ENCODE data around the gene TBK1. TPM values are rescaled to one million over a fixed set of nuclear protein-coding genes. Genes with fewer than 3 reads are reported as not detected.

The TBK1 gene
- total RNA-seq, 3 donors from 2014 or later (not counting 1 experiment from before 2014, with no cell fraction given), result 48.4 to 57.1 (median 48.8) TPM

- no peaks in the 10 kb centered on the region for H3K27me3 Mint-ChIP-seq (ENCODE audit: low read depth in 2 of 2)
- TF ChIP-seq CTCF (IDR thresholded peaks at IDR 0.05), result no peak
- no peak overlapping the region for H3K4me3 Mint-ChIP-seq
- Histone ChIP-seq H3K27me3 (ENCODE audit: control insufficient read depth, insufficient read depth, low read length) (no peaks in the 10 kb centered on the region), H3K9me3 (ENCODE audit: control insufficient read depth, insufficient read depth, low read length) (no peaks in the 10 kb centered on the region), H3K4me1 (ENCODE audit: control insufficient read depth, insufficient read depth, low read length) (no peaks in the 10 kb centered on the region), H3K27ac (ENCODE audit: low read length) (no peak overlapping the region), H3K36me3 (ENCODE audit: control insufficient read depth, insufficient read depth, low read length) (no peaks in the 10 kb centered on the region), H3K4me3 (ENCODE audit: low read length) (no peak overlapping the region)
- no peak for DNase-seq
- no peaks in the 10 kb centered on the region for H3K36me3 Mint-ChIP-seq
- no peaks in the 10 kb centered on the region for H3K4me1 Mint-ChIP-seq
- intact Hi-C loops (cut with micrococcal nuclease), result no loop called here
- ATAC-seq, result no peak
- H3K9me3 Mint-ChIP-seq, result no peaks in the 10 kb centered on the region
- WGBS (ENCODE audit: insufficient coverage), result no CpG with 5 or more reads among the region's 1 CpG
- H3K27ac Mint-ChIP-seq, result no peak overlapping the region
Measured at GRCh38 chr12:64510667-64511066, 58.7 kb downstream of the TBK1 start.

- no peak overlapping the region for H3K4me3 Mint-ChIP-seq
- H3K27ac Mint-ChIP-seq, result no peak overlapping the region
- intact Hi-C loops (cut with micrococcal nuclease), result no loop called here
- DNase-seq, result no peak
- WGBS (ENCODE audit: insufficient coverage), result 90% methylated on average over 5 of the region's 5 CpGs
- Histone ChIP-seq H3K4me1 (ENCODE audit: control insufficient read depth, insufficient read depth, low read length) (no peaks in the 10 kb centered on the region), H3K36me3 (ENCODE audit: control insufficient read depth, insufficient read depth, low read length) (no peaks in the 10 kb centered on the region), H3K27me3 (ENCODE audit: control insufficient read depth, insufficient read depth, low read length) (no peaks in the 10 kb centered on the region), H3K27ac (ENCODE audit: low read length) (no peak overlapping the region), H3K4me3 (ENCODE audit: low read length) (no peak overlapping the region), H3K9me3 (ENCODE audit: control insufficient read depth, insufficient read depth, low read length) (no peaks in the 10 kb centered on the region)
- H3K36me3 Mint-ChIP-seq, result no peaks in the 10 kb centered on the region
- no peaks in the 10 kb centered on the region for H3K4me1 Mint-ChIP-seq
- no peaks in the 10 kb centered on the region for H3K9me3 Mint-ChIP-seq
- ATAC-seq, result no peak
- H3K27me3 Mint-ChIP-seq (ENCODE audit: low read depth in 2 of 2), result no peaks in the 10 kb centered on the region
- no peak for TF ChIP-seq CTCF (IDR thresholded peaks at IDR 0.05)
Measured at GRCh38 chr12:64518396-64518795, 66.5 kb downstream of the TBK1 start.

- Histone ChIP-seq H3K36me3 (ENCODE audit: control insufficient read depth, insufficient read depth, low read length) (no peaks in the 10 kb centered on the region), H3K9me3 (ENCODE audit: control insufficient read depth, insufficient read depth, low read length) (no peaks in the 10 kb centered on the region), H3K4me3 (ENCODE audit: low read length) (no peak overlapping the region), H3K27ac (ENCODE audit: low read length) (no peak overlapping the region), H3K27me3 (ENCODE audit: control insufficient read depth, insufficient read depth, low read length) (no peaks in the 10 kb centered on the region), H3K4me1 (ENCODE audit: control insufficient read depth, insufficient read depth, low read length) (no peaks in the 10 kb centered on the region)
- WGBS (ENCODE audit: insufficient coverage), result 88% methylated on average over 2 of the region's 3 CpGs
- Mint-ChIP-seq H3K27me3 (ENCODE audit: low read depth in 2 of 2) (peaks cover 0 to 2% of the 10 kb centered on the region in 2 donors), H3K4me3 (no peak overlapping the region), H3K4me1 (no peaks in the 10 kb centered on the region), H3K36me3 (no peaks in the 10 kb centered on the region), H3K9me3 (no peaks in the 10 kb centered on the region), H3K27ac (no peak overlapping the region)
- no peak for ATAC-seq
- DNase-seq, result no peak
- TF ChIP-seq CTCF (IDR thresholded peaks at IDR 0.05), result no peak
- intact Hi-C loops (cut with micrococcal nuclease), result no loop called here
Measured at GRCh38 chr12:64521833-64522232, 69.9 kb downstream of the TBK1 start.

- Histone ChIP-seq H3K4me1 (ENCODE audit: control insufficient read depth, insufficient read depth, low read length) (no peaks in the 10 kb centered on the region), H3K27ac (ENCODE audit: low read length) (no peak overlapping the region), H3K27me3 (ENCODE audit: control insufficient read depth, insufficient read depth, low read length) (no peaks in the 10 kb centered on the region), H3K4me3 (ENCODE audit: low read length) (no peak overlapping the region), H3K9me3 (ENCODE audit: control insufficient read depth, insufficient read depth, low read length) (no peaks in the 10 kb centered on the region), H3K36me3 (ENCODE audit: control insufficient read depth, insufficient read depth, low read length) (no peaks in the 10 kb centered on the region)
- Mint-ChIP-seq H3K4me1 (no peaks in the 10 kb centered on the region), H3K9me3 (no peaks in the 10 kb centered on the region), H3K4me3 (no peak overlapping the region), H3K36me3 (no peaks in the 10 kb centered on the region), H3K27me3 (ENCODE audit: low read depth in 2 of 2) (peaks cover 0 to 2% of the 10 kb centered on the region in 2 donors), H3K27ac (no peak overlapping the region)
- no peak for ATAC-seq
- TF ChIP-seq CTCF (IDR thresholded peaks at IDR 0.05), result no peak
- no peak for DNase-seq
- intact Hi-C loops (cut with micrococcal nuclease), result no loop called here
- WGBS (ENCODE audit: insufficient coverage), result 44% methylated on average over 4 of the region's 5 CpGs
Measured at GRCh38 chr12:64522316-64522715, 70.4 kb downstream of the TBK1 start.

Measured in natural killer cell (primary cell).